ENCODE measurements around the gene ENAM. TPM values are rescaled to one million over a fixed set of nuclear protein-coding genes. Genes with fewer than 3 reads are reported as not detected.

ENAM gene
- total and polyA plus RNA-seq, 10 of the 15 experiments (the other 5 are each of a cell fraction or from before 2014, with no cell fraction given), result 0.04 to 1.3 (median 0.21) TPM

DNA sequence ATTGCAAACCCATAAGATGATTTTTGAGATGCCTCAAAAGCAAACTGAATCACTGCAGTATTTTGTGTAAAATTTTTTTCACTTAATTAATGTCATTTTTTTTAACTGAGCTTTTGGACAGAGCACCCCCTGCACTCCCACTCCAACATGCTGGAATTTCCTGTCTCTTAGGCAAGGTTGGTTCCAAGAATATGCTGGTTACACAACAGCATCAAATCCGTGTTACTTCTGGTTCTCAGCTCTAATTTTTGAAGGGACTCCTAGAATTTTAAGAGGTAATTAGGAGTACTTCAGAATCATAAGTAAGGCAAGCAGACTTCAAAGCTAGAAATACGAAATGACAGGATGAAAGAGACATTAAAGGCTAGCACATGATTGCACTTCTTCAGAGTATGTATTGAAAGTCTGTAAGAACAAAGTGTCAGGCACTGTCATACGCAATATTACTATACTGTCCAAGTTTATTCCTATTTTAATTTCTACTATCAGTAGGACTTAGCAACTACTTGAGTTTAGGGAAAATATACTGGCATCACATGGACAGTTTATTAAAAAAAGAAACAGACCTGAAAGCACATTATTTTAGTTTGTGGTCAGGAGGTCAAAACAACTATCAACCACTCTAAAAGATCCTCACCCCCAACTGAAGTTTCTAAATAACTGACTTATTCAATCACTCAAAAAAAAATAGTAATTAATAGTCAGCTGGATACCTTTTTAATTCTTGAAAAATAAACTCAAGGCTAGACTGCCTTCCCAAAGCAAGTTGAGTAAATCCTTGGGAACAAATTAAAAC, 39.4 kb downstream of the ENAM start (continued):
- TF ChIP-seq MEF2A (IDR thresholded peaks at IDR 0.05; ENCODE audit: insufficient read depth, low read depth, low read length) (peak; percentile 69; the same call in 1 of the 2 replicates), PKNOX1 (IDR thresholded peaks at IDR 0.05) (no peak), HDAC2 (IDR thresholded peaks at IDR 0.05) (no peak), HDGF (IDR thresholded peaks at IDR 0.05) (no peak), PAX5 (IDR thresholded peaks at IDR 0.05; ENCODE audit: borderline replicate concordance, low read depth, low read length) (no peak), EP300 (IDR thresholded peaks at IDR 0.05; ENCODE audit: borderline replicate concordance in 1 of 2, control insufficient read depth in 1 of 2, low read depth in 2 of 2, low read length in 2 of 2) (0 out of 4 replicates have a peak, but pooled peaks of 1 of the 2 experiments have one; percentile 24), ZNF687 (IDR thresholded peaks at IDR 0.05) (no peak), ZBTB11 (CRISPR knock-in tag; IDR thresholded peaks at IDR 0.05) (no peak), ATF7 (IDR thresholded peaks at IDR 0.05; ENCODE audit: low read depth) (no peak), TCF3 (IDR thresholded peaks at IDR 0.05; ENCODE audit: borderline replicate concordance, insufficient read depth, low read depth, low read length) (no peak), MEF2B (IDR thresholded peaks at IDR 0.05; ENCODE audit: partially characterized antibody, poor library complexity, severe bottlenecking) (no peak), ZNF217 (IDR thresholded peaks at IDR 0.05) (no peak), YY1 (IDR thresholded peaks at IDR 0.05; ENCODE audit: low read depth, low read length) (no peak), GATAD2B (conservative IDR thresholded peaks at IDR 0.05; ENCODE audit: low read depth) (no peak), POLR2A (IDR thresholded peaks at IDR 0.05; ENCODE audit: low read depth, low read length) (no peak), RUNX3 (IDR thresholded peaks at IDR 0.05; ENCODE audit: low read length) (peak; percentile 82), NR2F1 (conservative IDR thresholded peaks at IDR 0.05) (peak; percentile 79), SPI1 (IDR thresholded peaks at IDR 0.05; ENCODE audit: borderline replicate concordance, insufficient read depth, low read depth, low read length) (no peak), FOXK2 (IDR thresholded peaks at IDR 0.05) (no peak)
- TF ChIP-seq, protein P1, sequence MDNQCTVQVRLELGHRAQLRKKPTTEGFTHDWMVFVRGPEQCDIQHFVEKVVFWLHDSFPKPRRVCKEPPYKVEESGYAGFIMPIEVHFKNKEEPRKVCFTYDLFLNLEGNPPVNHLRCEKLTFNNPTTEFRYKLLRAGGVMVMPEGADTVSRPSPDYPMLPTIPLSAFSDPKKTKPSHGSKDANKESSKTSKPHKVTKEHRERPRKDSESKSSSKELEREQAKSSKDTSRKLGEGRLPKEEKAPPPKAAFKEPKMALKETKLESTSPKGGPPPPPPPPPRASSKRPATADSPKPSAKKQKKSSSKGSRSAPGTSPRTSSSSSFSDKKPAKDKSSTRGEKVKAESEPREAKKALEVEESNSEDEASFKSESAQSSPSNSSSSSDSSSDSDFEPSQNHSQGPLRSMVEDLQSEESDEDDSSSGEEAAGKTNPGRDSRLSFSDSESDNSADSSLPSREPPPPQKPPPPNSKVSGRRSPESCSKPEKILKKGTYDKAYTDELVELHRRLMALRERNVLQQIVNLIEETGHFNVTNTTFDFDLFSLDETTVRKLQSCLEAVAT (IDR thresholded peaks at IDR 0.05), result peak; percentile 18; the same call in 1 of the 2 replicates

Measured in GM12878 (cell line).